ENCODE results near the gene GNA14. TPM values are rescaled to one million over a fixed set of nuclear protein-coding genes. Genes with fewer than 3 reads are reported as not detected.
A peak's percentile ranks its signal among the peaks of the same experiment; 100 is the strongest.

Gene GNA14
- total and polyA plus RNA-seq, 2 of the 8 experiments (the other 6 are each of a cell fraction or from before 2014, with no cell fraction given): 3.4 to 6.3 TPM

DNA sequence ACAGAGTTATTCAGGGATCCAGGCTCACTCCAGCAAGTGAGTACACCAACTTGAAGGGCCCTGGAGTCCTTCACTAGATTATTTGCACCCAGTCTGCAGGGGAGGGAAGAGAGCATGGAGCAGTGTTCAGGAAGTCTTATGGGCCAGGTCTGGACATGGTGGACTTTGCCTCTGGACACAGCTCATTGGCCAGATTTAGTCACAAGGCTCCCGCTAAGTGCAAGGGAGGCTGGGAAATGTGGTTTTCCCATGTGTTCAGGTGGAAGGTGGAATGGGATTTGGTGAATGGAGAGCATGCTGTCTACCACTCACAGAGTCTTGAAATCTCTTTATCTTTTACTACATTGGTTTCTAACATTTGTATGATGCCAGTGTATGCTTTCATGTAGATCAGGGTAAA, 200.5 kb downstream of the GNA14 start:
- Histone ChIP-seq H3K23ac (ENCODE audit: insufficient read length) (no peak overlapping the region), H2BK120ac (replicated peaks; ENCODE audit: low read depth, low read length) (no peak overlapping the region), H3K4me3 (ENCODE audit: extremely low read depth in 1 of 4, insufficient read depth in 2 of 4, low read depth in 3 of 4, low read length in 4 of 4) (no peak overlapping the region), H3K4me2 (ENCODE audit: insufficient read depth in 1 of 2, low read depth in 2 of 2, low read length in 2 of 2) (no peak overlapping the region), H3K14ac (ENCODE audit: insufficient read length) (no peak overlapping the region), H3K79me1 (ENCODE audit: low read depth, low read length) (no peaks in the 10 kb centered on the region), H2AFZ (ENCODE audit: low read length) (no peak overlapping the region), H3K79me2 (ENCODE audit: control insufficient read depth in 1 of 2, insufficient read depth in 2 of 2, low read length in 2 of 2) (no peaks in the 10 kb centered on the region), H3K4me1 (replicated peaks in 1 of 4; ENCODE audit: control insufficient read depth in 3 of 4, insufficient read depth in 4 of 4, low read length in 3 of 4) (no peaks in the 10 kb centered on the region), H3K9me3 (ENCODE audit: insufficient read depth in 2 of 2, low read depth in 1 of 2, low read length in 1 of 2) (no peaks in the 10 kb centered on the region), H3K9ac (replicated peaks in 1 of 4; ENCODE audit: extremely low read depth in 1 of 4, low read depth in 3 of 4, low read length in 3 of 4) (no peak overlapping the region), H3K23me2 (ENCODE audit: low read depth, low read length) (peaks cover 2% of the 10 kb centered on the region; the same call in 1 of the 2 replicates), H3K56ac (replicated peaks; ENCODE audit: insufficient read length, low read depth, low read length) (no peak overlapping the region), H3K18ac (ENCODE audit: extremely low read depth, low read length) (no peak overlapping the region), H4K5ac (ENCODE audit: insufficient read length, low read depth, low read length) (no peak overlapping the region), H4K91ac (replicated peaks; ENCODE audit: insufficient read length, low read length) (no peak overlapping the region), H3K4ac (replicated peaks; ENCODE audit: insufficient read length, low read depth, low read length) (no peak overlapping the region), H2BK12ac (ENCODE audit: low read depth, low read length) (no peak overlapping the region), H3K36me3 (ENCODE audit: control insufficient read depth in 2 of 4, insufficient read depth in 4 of 4, low read length in 3 of 4) (no peaks in the 10 kb centered on the region), H2AK5ac (ENCODE audit: low read depth, low read length) (no peak overlapping the region), H4K8ac (ENCODE audit: extremely low read depth, insufficient read depth, low read length) (no peak overlapping the region), H2BK20ac (ENCODE audit: low read length) (no peak overlapping the region), H2BK15ac (ENCODE audit: low read length) (no peak overlapping the region), H3K27ac (ENCODE audit: low read depth, low read length) (no peak overlapping the region), H3K27me3 (replicated peaks in 1 of 4; ENCODE audit: control insufficient read depth in 3 of 4, extremely low read depth in 1 of 4, insufficient read depth in 3 of 4, low read length in 3 of 4) (no peaks in the 10 kb centered on the region), H4K20me1 (replicated peaks in 1 of 2; ENCODE audit: control insufficient read depth in 1 of 2, insufficient read depth in 2 of 2, low read length in 2 of 2) (no peaks in the 10 kb centered on the region), H2BK5ac (ENCODE audit: low read depth, low read length) (no peak overlapping the region)
- POLR2A ChIA-PET (ENCODE audit: partially characterized antibody): no interaction called here
- CTCF ChIA-PET (ENCODE audit: partially characterized antibody): interaction anchor here (1.2 to 20.5 kb wide), 2 partner anchors 9 to 42 kb away, joined by 3 to 384 read pairs; no protein-coding TSS in a partner anchor
- WGBS, 2 experiments (ENCODE audit: extremely low coverage in 1 of 2, insufficient coverage in 1 of 2, insufficient read length in 1 of 2, insufficient replicate concordance in 2 of 2, low coverage in 1 of 2, low lambda C conversion rate in 2 of 2, missing lambda C conversion rate in 1 of 2): 89% methylated on average over 1 of the region's 1 CpG; no CpG with 5 or more reads in 1 of the 2 experiments
- TF ChIP-seq PHF8 (conservative IDR thresholded peaks at IDR 0.05; ENCODE audit: low read depth, low read length): no peak
- TF ChIP-seq, protein P1, sequence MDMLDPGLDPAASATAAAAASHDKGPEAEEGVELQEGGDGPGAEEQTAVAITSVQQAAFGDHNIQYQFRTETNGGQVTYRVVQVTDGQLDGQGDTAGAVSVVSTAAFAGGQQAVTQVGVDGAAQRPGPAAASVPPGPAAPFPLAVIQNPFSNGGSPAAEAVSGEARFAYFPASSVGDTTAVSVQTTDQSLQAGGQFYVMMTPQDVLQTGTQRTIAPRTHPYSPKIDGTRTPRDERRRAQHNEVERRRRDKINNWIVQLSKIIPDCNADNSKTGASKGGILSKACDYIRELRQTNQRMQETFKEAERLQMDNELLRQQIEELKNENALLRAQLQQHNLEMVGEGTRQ (IDR thresholded peaks at IDR 0.05; ENCODE audit: low read length): peak; percentile 32; the same call in 1 of the 2 replicates
- FAIRE-seq: no peak
- no peak for DNase-seq (ENCODE audit: low read depth in 1 of 2, low spot score in 2 of 2)

Measured in H1 (cell line).